Astrocyte (in vitro differentiated cells and primary cell): Measurements from ENCODE around the gene CLEC18C. TPM values are rescaled to one million over a fixed set of nuclear protein-coding genes. Genes with fewer than 3 reads are reported as not detected.
"Not testable (repeated sequence)": the region's sequence is repeated elsewhere in the genome, so short reads cannot be mapped to it uniquely, and the experiment has no call there.

Experiments used
- DNase-seq: peaks from one replicate; pipeline ENCODE4 v3.0.0-alpha.2; 2010; ENCODE audit warnings: low read depth
- FAIRE-seq: peaks from 2 replicates; lab custom pipeline; 2011; peaks lifted over from hg19 to GRCh38; lab: Jason Lieb, UNC
- H2AFZ ChIP-seq: 2 replicates; pipeline ENCODE4 v1.6.0; 2012; ENCODE audit warnings: low read depth, low read length, inconsistent platforms
- H3K27ac ChIP-seq: 2 replicates; pipeline ENCODE4 v1.5.1; 2011; ENCODE audit warnings: low read depth, low read length, inconsistent platforms
- H3K27me3 ChIP-seq: 2 replicates; pipeline ENCODE4 v1.6.0; 2011; ENCODE audit warnings: low read length, inconsistent platforms; ENCODE audit not compliant: insufficient read depth
- H3K36me3 ChIP-seq: 2 replicates; pipeline ENCODE4 v1.5.1; 2011; ENCODE audit warnings: low read length, inconsistent platforms; ENCODE audit not compliant: insufficient read depth
- H3K4me1 ChIP-seq: 2 replicates; pipeline ENCODE4 v1.5.1; 2011; ENCODE audit warnings: low read length, inconsistent platforms; ENCODE audit not compliant: insufficient read depth
- H3K4me2 ChIP-seq: 2 replicates; pipeline ENCODE4 v1.6.0; 2012; ENCODE audit warnings: low read length, inconsistent platforms
- H3K4me3 ChIP-seq: 2 replicates; pipeline ENCODE4 v1.5.1; 2011; ENCODE audit warnings: low read depth, mild to moderate bottlenecking, low read length, inconsistent platforms; ENCODE audit not compliant: insufficient read depth
- H3K79me2 ChIP-seq: 2 replicates; pipeline ENCODE4 v1.6.0; 2012; ENCODE audit warnings: mild to moderate bottlenecking, low read length, inconsistent platforms; ENCODE audit not compliant: insufficient read depth
- H3K9ac ChIP-seq: 2 replicates; pipeline ENCODE4 v1.6.0; 2012; ENCODE audit warnings: mild to moderate bottlenecking, low read length, inconsistent platforms
- H3K9me3 ChIP-seq: 2 replicates; pipeline ENCODE4 v1.5.1; 2012; ENCODE audit warnings: low read depth, mild to moderate bottlenecking, low read length, inconsistent platforms; ENCODE audit not compliant: insufficient read depth
- H4K20me1 ChIP-seq: 2 replicates; pipeline ENCODE4 v1.6.0; 2012; ENCODE audit warnings: low read length, inconsistent platforms; ENCODE audit not compliant: insufficient read depth
- H3K27ac Mint-ChIP-seq: one replicate; pipeline ENCODE4 v1.8.0; 2021; ENCODE audit warnings: mild to moderate bottlenecking, mixed read lengths; ENCODE audit not compliant: unreplicated experiment
- H3K27me3 Mint-ChIP-seq: one replicate; pipeline ENCODE4 v1.8.0; 2021; ENCODE audit warnings: low read depth, mixed read lengths; ENCODE audit not compliant: unreplicated experiment
- H3K36me3 Mint-ChIP-seq: one replicate; pipeline ENCODE4 v1.8.0; 2021; ENCODE audit warnings: low read depth, mixed read lengths; ENCODE audit not compliant: unreplicated experiment
- H3K4me1 Mint-ChIP-seq: one replicate; pipeline ENCODE4 v1.8.0; 2021; ENCODE audit warnings: low read depth, mixed read lengths; ENCODE audit not compliant: unreplicated experiment
- H3K4me3 Mint-ChIP-seq: one replicate; pipeline ENCODE4 v1.8.0; 2021; ENCODE audit warnings: mild to moderate bottlenecking, moderate library complexity, mixed read lengths; ENCODE audit not compliant: unreplicated experiment
- H3K9me3 Mint-ChIP-seq: one replicate; pipeline ENCODE4 v1.8.0; 2021; ENCODE audit warnings: mild to moderate bottlenecking, mixed read lengths; ENCODE audit not compliant: unreplicated experiment
- total RNA-seq: library from RNA; stranded (reverse); gene quantifications from 2 replicates; pipeline ENCODE4 v1.2.1, GENCODE V29; 2021

Gene CLEC18C
- total RNA-seq, 1 donor from 2014 or later: 1.4 TPM

- not testable (repeated sequence) for H3K9me3 ChIP-seq, H3K36me3 ChIP-seq, H2AFZ ChIP-seq, H3K27ac Mint-ChIP-seq, FAIRE-seq, H3K4me2 ChIP-seq, H3K4me3 Mint-ChIP-seq, H3K4me3 ChIP-seq, H3K27me3 Mint-ChIP-seq, H3K9me3 Mint-ChIP-seq, H3K79me2 ChIP-seq, H3K4me1 Mint-ChIP-seq, H3K9ac ChIP-seq, H3K27ac ChIP-seq, DNase-seq, H3K36me3 Mint-ChIP-seq, H4K20me1 ChIP-seq, H3K4me1 ChIP-seq, H3K27me3 ChIP-seq
Measured at GRCh38 chr16:70226024-70226423, 52.4 kb downstream of the CLEC18C start.

GRCh38 chr16:70231831-70232230 lies 58.2 kb downstream of the CLEC18C start:
- H3K36me3 Mint-ChIP-seq, H3K4me2 ChIP-seq, H3K27ac Mint-ChIP-seq, H3K4me3 Mint-ChIP-seq, H3K9ac ChIP-seq, H3K4me1 Mint-ChIP-seq, H3K27me3 ChIP-seq, H3K27ac ChIP-seq, H3K9me3 ChIP-seq, DNase-seq, H3K27me3 Mint-ChIP-seq, H3K36me3 ChIP-seq, H3K4me1 ChIP-seq, H3K4me3 ChIP-seq, FAIRE-seq, H2AFZ ChIP-seq, H3K79me2 ChIP-seq, H4K20me1 ChIP-seq, H3K9me3 Mint-ChIP-seq: not testable (repeated sequence)

Other genes with a start within 250 kb of the CLEC18C start
- gene CLEC18A, start 222.5 kb upstream of the CLEC18C start, total RNA-seq: 3.4 and 5.7 TPM in 2 replicates
- gene PDPR, start 59.5 kb upstream of the CLEC18C start, total RNA-seq: 22.0 and 22.7 TPM in 2 replicates
- 49.2 and 49.5 TPM in 2 replicates for gene EXOSC6, start 78.2 kb downstream of the CLEC18C start, total RNA-seq
- gene AARS1, start 115.7 kb downstream of the CLEC18C start, total RNA-seq: 157 and 167 TPM in 2 replicates
- 25.3 and 25.7 TPM in 2 replicates for gene DDX19B, start 125.4 kb downstream of the CLEC18C start, total RNA-seq
- 40.0 and 41.2 TPM in 2 replicates for gene DDX19A, start 173.1 kb downstream of the CLEC18C start, total RNA-seq